Colonic mucosa (tissue), 4 donors: ENCODE data around the gene TNIP3. TPM values are rescaled to one million over a fixed set of nuclear protein-coding genes. Genes with fewer than 3 reads are reported as not detected.
A peak's percentile ranks its signal among the peaks of the same experiment; 100 is the strongest.

Experiments used
- DNase-seq: peaks from one replicate; pipeline ENCODE4 v3.0.0-alpha.2; 2020
- H3K27ac ChIP-seq: fragments of 200-600 bp; one replicate; pipeline ENCODE4 v1.8.0; 2021
- H3K27me3 ChIP-seq: fragments of 200-600 bp; one replicate; pipeline ENCODE4 v1.8.0; 2021
- H3K36me3 ChIP-seq: fragments of 200-600 bp; one replicate; pipeline ENCODE4 v1.8.0; 2021
- H3K4me1 ChIP-seq: fragments of 200-600 bp; one replicate; pipeline ENCODE4 v1.8.0; 2021; ENCODE audit warnings: mild to moderate bottlenecking
- H3K4me3 ChIP-seq: fragments of 200-600 bp; one replicate; pipeline ENCODE4 v1.8.0; 2021
- H3K9ac ChIP-seq, 2 donors: one replicate each; pipeline ENCODE4 v1.7.0; 2013; ENCODE audit warnings: control low read depth in 2 of 2, low read depth in 2 of 2, low read length in 2 of 2
- H3K9me3 ChIP-seq: fragments of 200-600 bp; one replicate; pipeline ENCODE4 v1.8.0; 2021
- CTCF ChIP-seq: fragments of 200-600 bp; IDR thresholded peaks from one replicate; pipeline ENCODE4 v1.8.0; 2022; ENCODE audit warnings: antibody characterized with exemption, mild to moderate bottlenecking
- intact Hi-C: fragments of 100-400 bp; cut with DNase I; formaldehyde crosslinking; loops from one replicate; pipeline ENCODE4 v1.14.1; 2022
- total RNA-seq, 2 donors: library from RNA; stranded (reverse); fragmentation: NEBNext Ultra II Directional in 1 of 2; extraction: Animal tissue kit (Norgen Biotek cat#: 25700) in 1 of 2; gene quantifications; one replicate each; pipeline ENCODE4 v1.2.1, GENCODE V29; 2021
- donor health status: healthy.
- donor health status: DM: no; HTN: no; CAD: no.
- donor health status: DM: no; HTN: no; CAD: no.

TNIP3 gene
- total RNA-seq, 2 donors from 2014 or later: 0.40 to 1.2 TPM

- Histone ChIP-seq H3K4me1 (no peaks in the 10 kb centered on the region), H3K36me3 (no peaks in the 10 kb centered on the region), H3K27ac (no peak overlapping the region), H3K27me3 (no peaks in the 10 kb centered on the region), H3K9me3 (no peaks in the 10 kb centered on the region), H3K4me3 (no peak overlapping the region), H3K9ac (no peak overlapping the region)
- no peak for TF ChIP-seq CTCF
- intact Hi-C loops: no loop called here
- DNase-seq: no peak
Measured at GRCh38 chr4:121122661-121123060, 41.5 kb downstream of the TNIP3 start.

- Histone ChIP-seq H3K27me3 (no peaks in the 10 kb centered on the region), H3K4me3 (no peak overlapping the region), H3K4me1 (no peaks in the 10 kb centered on the region), H3K36me3 (no peaks in the 10 kb centered on the region), H3K27ac (no peak overlapping the region), H3K9me3 (no peaks in the 10 kb centered on the region), H3K9ac (no peak overlapping the region)
- TF ChIP-seq CTCF: no peak
- intact Hi-C loops: no loop called here
- no peak for DNase-seq
Measured at GRCh38 chr4:121119715-121120114, 44.4 kb downstream of the TNIP3 start.

GRCh38 chr4:121118344-121118743 is 45.8 kb downstream of the TNIP3 start:
- no peak overlapping the region for H3K9ac ChIP-seq
- intact Hi-C loops: no loop called here
- TF ChIP-seq CTCF: no peak
- H3K9me3 ChIP-seq: no peaks in the 10 kb centered on the region
- H3K27ac ChIP-seq: no peak overlapping the region
- no peaks in the 10 kb centered on the region for H3K27me3 ChIP-seq
- no peaks in the 10 kb centered on the region for H3K36me3 ChIP-seq
- no peaks in the 10 kb centered on the region for H3K4me1 ChIP-seq
- no peak overlapping the region for H3K4me3 ChIP-seq
- DNase-seq: no peak

GRCh38 chr4:121114756-121115155 is 49.4 kb downstream of the TNIP3 start:
- no peaks in the 10 kb centered on the region for H3K36me3 ChIP-seq
- no peaks in the 10 kb centered on the region for H3K9me3 ChIP-seq
- no peak overlapping the region for H3K9ac ChIP-seq
- H3K27ac ChIP-seq: no peak overlapping the region
- no peak overlapping the region for H3K4me3 ChIP-seq
- TF ChIP-seq CTCF: no peak
- no peaks in the 10 kb centered on the region for H3K4me1 ChIP-seq
- no peak for DNase-seq
- intact Hi-C loops: loop anchor here (5.0 kb wide), 1 partner anchor 957 kb away; no protein-coding TSS in a partner anchor
- H3K27me3 ChIP-seq: no peaks in the 10 kb centered on the region

GRCh38 chr4:121112530-121112929 is 51.6 kb downstream of the TNIP3 start:
- H3K9me3 ChIP-seq: no peaks in the 10 kb centered on the region

More at GRCh38 chr4:121112530-121112929, 51.6 kb downstream of the TNIP3 start:
- TF ChIP-seq CTCF: peak; percentile 44
- Histone ChIP-seq H3K9ac (no peak overlapping the region), H3K27ac (no peak overlapping the region), H3K4me1 (no peaks in the 10 kb centered on the region), H3K27me3 (no peaks in the 10 kb centered on the region), H3K36me3 (no peaks in the 10 kb centered on the region), H3K4me3 (no peak overlapping the region)
- intact Hi-C loops: loop anchor here (5.0 kb wide), 1 partner anchor 955 kb away; no protein-coding TSS in a partner anchor
- DNase-seq: no peak
